ENCODE results near the gene UBE2QL1.

The UBE2QL1 gene

GRCh38 chr5:6522331-6522730 lies 73.7 kb downstream of the UBE2QL1 start:
- Histone ChIP-seq H3K4me3 (ENCODE audit: insufficient read length, low read depth) (no peak overlapping the region), H3K9me3 (ENCODE audit: insufficient read depth, low read length) (no peaks in the 10 kb centered on the region)
- TF ChIP-seq ZNF274 (IDR thresholded peaks at IDR 0.05; ENCODE audit: low read depth, low read length) (no peak), SUZ12 (IDR thresholded peaks at IDR 0.05; ENCODE audit: extremely low read depth, insufficient read depth, insufficient read length) (no peak), YY1 (IDR thresholded peaks at IDR 0.05; ENCODE audit: insufficient read depth, insufficient read length) (no peak)

GRCh38 chr5:6522923-6523322 lies 74.3 kb downstream of the UBE2QL1 start:
- H3K9ac ChIP-seq (ENCODE audit: insufficient read length, low read depth) = no peak overlapping the region
- no peak overlapping the region for H3K4me3 ChIP-seq (ENCODE audit: insufficient read length, low read depth)
- peaks cover 2% of the 10 kb centered on the region for H3K4me1 ChIP-seq (ENCODE audit: insufficient read depth, insufficient read length)
- no peak for TF ChIP-seq SUZ12 (IDR thresholded peaks at IDR 0.05; ENCODE audit: extremely low read depth, insufficient read depth, insufficient read length)
- TF ChIP-seq ZNF274 (IDR thresholded peaks at IDR 0.05; ENCODE audit: low read depth, low read length) = no peak
- TF ChIP-seq YY1 (IDR thresholded peaks at IDR 0.05; ENCODE audit: insufficient read depth, insufficient read length) = no peak
- H3K9me3 ChIP-seq (ENCODE audit: insufficient read depth, low read length) = no peaks in the 10 kb centered on the region
- H3K36me3 ChIP-seq (ENCODE audit: insufficient read depth, insufficient read length, low read length) = no peaks in the 10 kb centered on the region
- H3K27me3 ChIP-seq (ENCODE audit: insufficient read depth, insufficient read length) = no peaks in the 10 kb centered on the region
- DNase-seq (ENCODE audit: low read depth, low spot score) = no peak

More at GRCh38 chr5:6522331-6522730, 73.7 kb downstream of the UBE2QL1 start:
- Histone ChIP-seq H3K36me3 (ENCODE audit: insufficient read depth, insufficient read length, low read length) (no peaks in the 10 kb centered on the region), H3K4me1 (ENCODE audit: insufficient read depth, insufficient read length) (peaks cover 2% of the 10 kb centered on the region), H3K27me3 (ENCODE audit: insufficient read depth, insufficient read length) (no peaks in the 10 kb centered on the region), H3K9ac (ENCODE audit: insufficient read length, low read depth) (no peak overlapping the region)
- DNase-seq (ENCODE audit: low read depth, low spot score) = no peak

GRCh38 chr5:6525422-6525821 lies 76.8 kb downstream of the UBE2QL1 start:
- H3K9ac ChIP-seq (ENCODE audit: insufficient read length, low read depth) = no peak overlapping the region
- DNase-seq (ENCODE audit: low read depth, low spot score) = no peak
- H3K36me3 ChIP-seq (ENCODE audit: insufficient read depth, insufficient read length, low read length) = no peaks in the 10 kb centered on the region
- no peak overlapping the region for H3K4me3 ChIP-seq (ENCODE audit: insufficient read length, low read depth)
- no peaks in the 10 kb centered on the region for H3K9me3 ChIP-seq (ENCODE audit: insufficient read depth, low read length)
- peaks cover 2% of the 10 kb centered on the region for H3K4me1 ChIP-seq (ENCODE audit: insufficient read depth, insufficient read length)
- TF ChIP-seq ZNF274 (IDR thresholded peaks at IDR 0.05; ENCODE audit: low read depth, low read length) (no peak), YY1 (IDR thresholded peaks at IDR 0.05; ENCODE audit: insufficient read depth, insufficient read length) (no peak), SUZ12 (IDR thresholded peaks at IDR 0.05; ENCODE audit: extremely low read depth, insufficient read depth, insufficient read length) (no peak)
- H3K27me3 ChIP-seq (ENCODE audit: insufficient read depth, insufficient read length) = no peaks in the 10 kb centered on the region

GRCh38 chr5:6525910-6526309 lies 77.3 kb downstream of the UBE2QL1 start:
- peaks cover 2% of the 10 kb centered on the region for H3K4me1 ChIP-seq (ENCODE audit: insufficient read depth, insufficient read length)
- H3K9ac ChIP-seq (ENCODE audit: insufficient read length, low read depth) = no peak overlapping the region
- peak; percentile 9 for DNase-seq (ENCODE audit: low read depth, low spot score)
- TF ChIP-seq ZNF274 (IDR thresholded peaks at IDR 0.05; ENCODE audit: low read depth, low read length) (no peak), YY1 (IDR thresholded peaks at IDR 0.05; ENCODE audit: insufficient read depth, insufficient read length) (no peak), SUZ12 (IDR thresholded peaks at IDR 0.05; ENCODE audit: extremely low read depth, insufficient read depth, insufficient read length) (no peak)
- no peak overlapping the region for H3K4me3 ChIP-seq (ENCODE audit: insufficient read length, low read depth)
- H3K36me3 ChIP-seq (ENCODE audit: insufficient read depth, insufficient read length, low read length) = no peaks in the 10 kb centered on the region
- no peaks in the 10 kb centered on the region for H3K9me3 ChIP-seq (ENCODE audit: insufficient read depth, low read length)
- H3K27me3 ChIP-seq (ENCODE audit: insufficient read depth, insufficient read length) = no peaks in the 10 kb centered on the region

- no peak for DNase-seq (ENCODE audit: low read depth, low spot score)
- Histone ChIP-seq H3K27me3 (ENCODE audit: insufficient read depth, insufficient read length) (no peaks in the 10 kb centered on the region), H3K36me3 (ENCODE audit: insufficient read depth, insufficient read length, low read length) (no peaks in the 10 kb centered on the region), H3K4me1 (ENCODE audit: insufficient read depth, insufficient read length) (peaks cover under 1% of the 10 kb centered on the region), H3K9ac (ENCODE audit: insufficient read length, low read depth) (no peak overlapping the region), H3K4me3 (ENCODE audit: insufficient read length, low read depth) (no peak overlapping the region), H3K9me3 (ENCODE audit: insufficient read depth, low read length) (no peaks in the 10 kb centered on the region)
- TF ChIP-seq ZNF274 (IDR thresholded peaks at IDR 0.05; ENCODE audit: low read depth, low read length) (no peak), YY1 (IDR thresholded peaks at IDR 0.05; ENCODE audit: insufficient read depth, insufficient read length) (no peak), SUZ12 (IDR thresholded peaks at IDR 0.05; ENCODE audit: extremely low read depth, insufficient read depth, insufficient read length) (no peak)
Measured at GRCh38 chr5:6527749-6528455, 79.2 kb downstream of the UBE2QL1 start.

- Histone ChIP-seq H3K4me1 (ENCODE audit: insufficient read depth, insufficient read length) (no peaks in the 10 kb centered on the region), H3K9me3 (ENCODE audit: insufficient read depth, low read length) (no peaks in the 10 kb centered on the region), H3K27me3 (ENCODE audit: insufficient read depth, insufficient read length) (no peaks in the 10 kb centered on the region), H3K9ac (ENCODE audit: insufficient read length, low read depth) (no peak overlapping the region), H3K36me3 (ENCODE audit: insufficient read depth, insufficient read length, low read length) (no peaks in the 10 kb centered on the region), H3K4me3 (ENCODE audit: insufficient read length, low read depth) (no peak overlapping the region)
- TF ChIP-seq SUZ12 (IDR thresholded peaks at IDR 0.05; ENCODE audit: extremely low read depth, insufficient read depth, insufficient read length) (no peak), ZNF274 (IDR thresholded peaks at IDR 0.05; ENCODE audit: low read depth, low read length) (no peak), YY1 (IDR thresholded peaks at IDR 0.05; ENCODE audit: insufficient read depth, insufficient read length) (no peak)
- DNase-seq (ENCODE audit: low read depth, low spot score) = no peak
Measured at GRCh38 chr5:6535594-6535993, 86.9 kb downstream of the UBE2QL1 start.

- no peak for TF ChIP-seq SUZ12 (IDR thresholded peaks at IDR 0.05; ENCODE audit: extremely low read depth, insufficient read depth, insufficient read length)
- no peak for TF ChIP-seq ZNF274 (IDR thresholded peaks at IDR 0.05; ENCODE audit: low read depth, low read length)
- TF ChIP-seq YY1 (IDR thresholded peaks at IDR 0.05; ENCODE audit: insufficient read depth, insufficient read length) = no peak
- H3K9ac ChIP-seq (ENCODE audit: insufficient read length, low read depth) = no peak overlapping the region
- no peaks in the 10 kb centered on the region for H3K27me3 ChIP-seq (ENCODE audit: insufficient read depth, insufficient read length)
- H3K4me1 ChIP-seq (ENCODE audit: insufficient read depth, insufficient read length) = no peaks in the 10 kb centered on the region
- DNase-seq (ENCODE audit: low read depth, low spot score) = no peak
- H3K36me3 ChIP-seq (ENCODE audit: insufficient read depth, insufficient read length, low read length) = no peaks in the 10 kb centered on the region
- no peak overlapping the region for H3K4me3 ChIP-seq (ENCODE audit: insufficient read length, low read depth)
- no peaks in the 10 kb centered on the region for H3K9me3 ChIP-seq (ENCODE audit: insufficient read depth, low read length)
Measured at GRCh38 chr5:6539060-6539459, 90.4 kb downstream of the UBE2QL1 start.

Data from NT2/D1 (cell line).